ENCODE results near the gene PGM3. TPM values are rescaled to one million over a fixed set of nuclear protein-coding genes. Genes with fewer than 3 reads are reported as not detected.

PGM3 gene
- total RNA-seq (2014; rRNA removed; shearing (Covaris generic)): 13.1 and 24.0 TPM in 2 replicates

GRCh38 chr6:83192871-83193746 is at the start of gene PGM3, which contains the start of gene RWDD2A:
Gene PGM3 (minus strand): TSS chr6:83193265. CDS start chr6:83191012, 2,253 bp downstream.
Gene RWDD2A (plus strand): TSS chr6:83193357. CDS start chr6:83194452, 1,095 bp downstream.

Other genes with a start within 250 kb of the PGM3 start
- 2.5 and 3.1 TPM in 2 replicates for gene UBE3D, start 127.4 kb downstream of the PGM3 start, total RNA-seq (2014; rRNA removed; shearing (Covaris generic))
- gene DOP1A, start 125.6 kb downstream of the PGM3 start, total RNA-seq (2014; rRNA removed; shearing (Covaris generic)): 4.7 and 6.2 TPM in 2 replicates
- gene RWDD2A, start 92 bp upstream of the PGM3 start, total RNA-seq (2014; rRNA removed; shearing (Covaris generic)): 1.3 and 1.8 TPM in 2 replicates
- 5.4 and 5.6 TPM in 2 replicates for gene ME1, start 237.8 kb upstream of the PGM3 start, total RNA-seq (2014; rRNA removed; shearing (Covaris generic))

Measured in A375 (cell line).